NCI-H2107 (cell line): Measurements from ENCODE around the gene BACH2.

Source experiments
- DNase-seq: peaks from one replicate; lab custom pipeline; 2025; lab: John Stamatoyannopoulos, UW

The BACH2 gene

DNA sequence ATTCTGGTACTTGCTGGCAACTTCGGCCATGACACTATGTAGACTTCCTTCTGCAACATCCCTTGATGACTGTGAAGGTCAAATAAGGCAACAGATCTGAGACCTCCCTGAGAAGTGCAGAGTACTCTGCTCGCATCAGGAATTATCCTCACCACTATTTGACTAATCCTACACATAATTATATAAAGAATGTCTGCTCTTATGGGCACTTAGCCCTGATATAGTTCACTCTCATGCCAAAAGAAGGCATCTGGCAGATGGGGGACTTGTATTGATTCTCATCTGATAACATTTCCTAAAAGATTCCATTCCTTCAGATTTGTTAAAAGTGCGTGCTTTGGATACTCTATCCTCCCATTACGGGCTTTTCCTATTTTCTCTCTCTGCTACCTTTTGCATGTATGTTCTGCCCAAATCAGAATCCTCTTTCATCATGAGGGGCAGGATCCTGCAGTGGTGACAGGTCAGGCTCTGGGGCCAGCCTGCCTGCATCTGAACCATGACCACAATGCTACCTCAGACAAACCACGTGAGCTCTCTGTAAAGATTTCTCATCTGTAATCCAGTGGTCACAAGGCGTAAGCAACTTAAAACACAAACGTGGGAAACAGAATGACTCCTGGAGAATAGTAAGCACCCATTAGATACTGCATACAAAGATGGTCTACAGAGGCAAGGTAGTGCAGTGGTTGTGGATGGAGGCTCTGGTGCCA lies 268.4 kb downstream of the BACH2 start:
- no peak for DNase-seq

DNA sequence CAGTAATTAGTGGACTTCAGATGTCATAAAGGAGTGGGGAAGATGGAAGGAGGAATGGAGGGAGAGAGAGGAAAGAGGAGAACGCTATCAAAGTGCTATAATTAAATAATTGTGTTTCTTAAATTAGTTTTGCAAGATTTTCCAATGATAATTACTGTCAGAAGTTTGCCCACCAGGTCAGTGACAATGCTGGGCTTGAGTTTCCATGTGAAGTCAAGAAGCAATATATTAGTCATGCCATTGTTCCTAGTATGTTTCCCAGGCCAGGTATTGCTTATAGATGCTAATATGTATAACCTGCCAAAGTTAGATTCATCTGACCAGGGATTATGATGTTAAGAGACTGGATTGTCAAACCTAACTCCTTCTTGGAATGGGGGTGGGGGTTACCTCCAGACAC lies 270.4 kb downstream of the BACH2 start:
- DNase-seq: no peak

- peak; percentile 18 for DNase-seq
These were observed 271.1 kb downstream of the BACH2 start for GRCh38 chr6:90025523-90026061.

- no peak for DNase-seq
These were observed 272.0 kb downstream of the BACH2 start for GRCh38 chr6:90024633-90025032.

DNA sequence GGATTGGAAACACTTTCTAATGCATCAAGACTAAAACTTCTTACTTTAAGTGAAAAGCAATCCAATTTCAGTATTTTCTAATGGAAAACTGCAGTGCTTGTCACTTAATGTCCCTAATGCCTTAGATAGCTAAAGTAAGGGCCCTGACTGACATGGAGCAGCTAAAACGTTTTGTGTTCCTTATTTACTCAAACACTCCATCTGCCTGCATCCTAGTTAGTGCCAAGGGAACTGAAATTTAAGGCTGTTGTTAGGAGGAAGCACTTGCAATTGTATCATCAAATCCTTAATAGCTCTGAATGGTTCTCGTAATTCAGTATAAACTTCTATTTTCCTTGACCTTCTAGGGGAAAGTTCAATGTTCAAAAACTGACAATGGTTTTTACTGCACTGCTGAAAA lies 274.9 kb downstream of the BACH2 start:
- DNase-seq: peak; percentile 13

- no peak for DNase-seq
These were observed 275.9 kb downstream of the BACH2 start for GRCh38 chr6:90020746-90021145.

DNA sequence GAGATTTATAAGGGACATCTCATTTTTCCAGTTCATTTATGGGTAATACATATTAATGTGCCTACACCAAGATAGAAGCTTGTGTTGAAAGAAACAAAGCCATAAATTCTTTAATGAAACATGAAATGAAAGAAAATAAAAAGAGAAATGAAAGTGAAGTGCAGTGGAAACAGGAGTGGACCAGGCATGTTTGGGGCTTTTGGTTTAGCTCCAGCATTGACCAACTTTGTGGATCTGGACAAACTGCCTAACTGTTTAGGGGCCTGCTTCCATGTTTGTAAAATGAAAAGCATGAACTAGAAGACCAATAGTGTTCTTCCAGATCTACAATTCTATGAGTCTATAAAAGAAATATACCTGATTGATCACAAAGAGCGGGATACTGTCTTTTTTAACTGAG lies 277.4 kb downstream of the BACH2 start:
- DNase-seq: no peak

- no peak for DNase-seq
These were observed 280.8 kb downstream of the BACH2 start for GRCh38 chr6:90015883-90016282.

GRCh38 chr6:90008908-90009501 lies 287.6 kb downstream of the BACH2 start:
- DNase-seq: no peak

DNA sequence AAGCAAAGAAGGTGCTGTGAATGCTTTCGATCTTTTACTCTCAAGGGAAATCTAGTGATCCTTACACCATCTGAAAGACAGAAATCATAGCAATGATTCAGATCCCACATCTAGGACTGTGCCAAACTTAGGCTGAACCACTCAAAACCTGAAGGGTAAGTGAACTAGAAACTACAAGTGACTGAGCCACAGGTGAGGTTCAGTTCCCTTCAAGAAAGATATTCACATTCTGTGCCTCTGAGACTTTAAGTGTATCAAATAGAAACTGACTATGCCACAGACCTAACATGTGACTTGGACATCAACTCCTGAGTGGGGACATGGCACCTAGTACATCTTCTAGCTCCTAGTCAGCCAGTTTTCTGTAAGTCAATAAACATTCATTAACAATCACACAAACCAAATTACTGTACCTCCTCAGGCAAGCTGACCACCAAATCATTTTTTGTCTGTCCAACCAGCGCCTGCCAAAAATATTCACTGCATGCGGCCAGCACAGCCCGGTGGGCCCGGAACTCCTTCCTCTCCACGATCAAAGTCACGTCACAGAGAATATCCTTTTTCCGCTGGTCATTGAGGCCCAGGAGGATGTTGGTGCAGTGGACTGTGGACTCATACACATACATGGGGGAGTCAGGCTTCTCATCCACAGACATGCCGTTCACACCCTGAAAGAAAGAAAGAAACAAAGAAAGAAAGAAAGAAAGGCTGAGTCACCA lies 288.3 kb downstream of the BACH2 start:
- DNase-seq: no peak

GRCh38 chr6:90005048-90005827 lies 291.4 kb downstream of the BACH2 start:
- DNase-seq: peak; percentile 54

DNA sequence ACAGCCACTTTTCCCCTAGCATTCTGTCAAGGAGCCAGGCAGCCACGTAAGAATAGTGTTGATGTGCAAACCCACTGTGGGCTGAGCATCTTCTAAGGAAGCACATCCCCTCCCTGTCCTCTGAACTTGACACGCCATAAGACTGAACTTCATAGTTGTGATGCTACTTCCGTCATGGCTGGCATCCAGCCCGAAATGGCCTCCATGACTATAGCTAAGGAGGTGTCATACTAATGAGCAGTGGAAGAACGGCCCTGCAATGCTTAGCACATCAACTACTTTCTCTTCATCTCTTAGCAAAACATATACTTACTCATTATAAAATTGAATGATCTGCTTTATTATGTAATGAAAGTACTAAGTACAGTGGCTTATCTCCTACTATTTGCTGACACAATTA lies 292.1 kb downstream of the BACH2 start:
- DNase-seq: no peak

DNA sequence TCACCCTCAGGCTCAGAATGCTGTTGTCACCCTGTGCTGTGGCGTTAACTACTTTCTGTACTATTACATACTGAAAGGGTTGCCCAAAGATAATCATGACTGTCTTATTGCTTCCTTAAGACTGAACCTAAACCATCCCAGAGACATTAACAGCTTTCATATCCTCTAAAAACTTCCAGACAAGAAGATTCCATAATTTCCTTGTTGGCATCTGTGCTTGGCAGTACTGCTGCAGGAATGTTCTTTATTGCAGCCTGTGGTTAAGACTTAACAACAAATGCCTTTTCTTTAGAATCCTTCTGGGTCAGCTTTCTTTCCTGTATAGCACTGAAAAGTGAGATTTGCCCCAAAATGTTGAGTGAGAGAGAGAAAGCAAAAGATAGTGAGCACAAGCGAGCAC lies 292.7 kb downstream of the BACH2 start:
- DNase-seq: no peak

DNA sequence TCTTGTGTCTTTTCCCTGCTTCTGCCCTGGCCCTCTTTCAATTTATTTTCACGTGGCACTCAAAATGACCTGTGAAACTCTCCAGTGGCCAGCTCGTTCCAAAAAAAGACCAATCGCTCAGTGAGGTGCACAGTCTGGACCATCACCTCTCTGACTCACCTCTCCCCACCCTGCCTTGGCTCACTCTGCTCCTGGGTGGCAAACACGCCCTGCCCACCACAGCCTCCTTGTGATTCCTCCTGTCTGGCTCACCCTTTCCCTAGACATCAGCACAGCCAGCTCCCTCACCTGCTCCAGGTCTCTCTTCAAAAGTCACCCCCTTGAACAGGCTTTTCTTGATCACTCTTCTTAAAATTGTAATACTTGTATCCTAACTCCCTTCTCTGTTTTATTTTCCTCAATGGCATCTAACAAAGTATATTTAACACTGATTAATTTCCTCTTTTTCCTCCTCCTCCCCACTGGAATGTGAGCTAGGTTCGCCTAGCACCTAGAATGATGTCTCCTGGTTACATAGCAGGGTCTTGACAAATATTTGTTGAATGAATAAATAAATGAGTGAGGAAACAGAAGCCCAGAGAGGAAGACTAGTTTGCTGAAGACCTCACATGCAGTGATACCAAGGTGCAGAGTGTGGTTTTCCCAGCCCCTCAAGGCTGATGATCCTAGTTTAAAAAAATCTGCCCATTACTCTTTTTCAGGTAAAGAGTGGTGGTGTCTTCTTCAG lies 293.4 kb downstream of the BACH2 start:
- DNase-seq: no peak

DNA sequence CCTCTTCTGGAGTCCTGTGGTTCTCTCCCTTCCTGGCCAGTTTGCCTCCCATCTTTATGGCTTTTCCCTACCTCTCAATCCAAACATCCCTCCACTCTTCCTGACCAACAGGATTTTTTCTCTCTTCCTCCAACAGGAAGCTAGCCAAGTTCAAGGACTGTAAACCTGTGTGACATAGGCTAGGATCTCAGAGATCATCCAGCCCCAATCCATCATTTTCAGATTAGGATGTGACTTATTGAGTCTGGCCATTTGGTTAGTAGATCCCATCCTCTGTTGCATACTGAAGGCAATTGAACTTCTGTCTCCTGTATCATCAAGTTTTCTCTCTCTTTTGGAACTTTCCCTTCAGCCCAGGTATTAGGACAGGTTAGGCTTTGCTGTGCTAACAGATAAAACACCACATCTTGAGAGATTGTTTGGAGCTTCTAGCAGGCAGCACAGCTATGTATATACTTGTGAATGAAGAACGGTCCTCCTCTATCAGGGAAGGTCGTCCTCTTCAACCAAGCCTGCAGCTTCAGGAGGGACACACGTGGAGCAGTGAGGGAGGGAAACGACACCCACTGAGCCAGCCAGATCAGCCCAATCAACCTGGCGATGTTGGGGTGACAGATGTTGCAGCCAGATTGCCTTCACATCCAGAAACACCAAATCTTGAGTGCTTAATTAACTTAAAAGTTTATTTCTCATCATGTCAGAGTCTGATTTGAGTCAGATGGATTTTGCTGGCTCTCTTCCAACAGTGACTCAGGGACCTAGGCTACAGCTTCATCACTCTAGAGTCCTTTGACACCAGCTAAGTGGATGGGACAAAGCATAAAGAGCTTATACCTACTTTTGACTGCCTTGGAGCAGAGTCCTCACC lies 295.5 kb downstream of the BACH2 start:
- DNase-seq: no peak

GRCh38 chr6:89999945-90000825 lies 296.5 kb downstream of the BACH2 start:
- no peak for DNase-seq

GRCh38 chr6:89999154-89999553 lies 297.5 kb downstream of the BACH2 start:
- peak; percentile 93 for DNase-seq

GRCh38 chr6:89997456-89998445 lies 298.9 kb downstream of the BACH2 start:
- DNase-seq: no peak
